Spleen (tissue), 7 donors: ENCODE results near the gene SOX8.

ENCODE experiments used
- CTCF ChIP-seq, 11 experiments: fragments of 200-600 bp in 7 of 11; fragments of 450-650 bp in 4 of 11; sonication (generic) in 4 of 11; IDR thresholded peaks in 8 of 11; conservative IDR thresholded peaks in 3 of 11; 1 replicate in 7 of 11; 2 replicates in 4 of 11; pipeline versions ENCODE4 v1.4.0 to v1.8.0; 2016 to 2021; ENCODE audit warnings: antibody characterized with exemption in 11 of 11, inconsistent platforms in 4 of 11, mild to moderate bottlenecking in 1 of 11
- POLR2A ChIP-seq, 3 donors: fragments of 450-650 bp; IDR thresholded peaks; one replicate each; pipeline ENCODE4 v1.5.1; 2017; ENCODE audit warnings: antibody characterized with exemption in 3 of 3, mild to moderate bottlenecking in 1 of 3
- POLR2AphosphoS5 ChIP-seq, 3 donors: sonication (generic); formaldehyde crosslinking; IDR thresholded peaks; one replicate each; pipeline ENCODE4 v1.5.1; 2017; ENCODE audit warnings: antibody characterized with exemption in 3 of 3
- donor health status: DM: no; HTN: no; CAD: no; lungs with moderate emphysema.
- donor health status: DM: no; HTN: no; CAD: no.
- donor health status: DM: no; HTN: no; CAD: no.

- peak in 1 of 11 experiments; percentile 25 for TF ChIP-seq CTCF (IDR thresholded peaks at IDR 0.05 in 8 of 11, conservative IDR thresholded peaks at IDR 0.05 in 3 of 11)
- peak in 2 of 3 donors; percentile 39 to 44 for TF ChIP-seq POLR2A (IDR thresholded peaks at IDR 0.05)
- TF ChIP-seq POLR2AphosphoS5 (IDR thresholded peaks at IDR 0.05) = peak; percentile 80 to 91 (median 85)
Measured at GRCh38 chr16:970766-971581, 10.6 kb upstream of the SOX8 start, which contains the start of gene LMF1.
